HCT116 (cell line): ENCODE measurements around the gene NELL1. TPM values are rescaled to one million over a fixed set of nuclear protein-coding genes. Genes with fewer than 3 reads are reported as not detected.

Experiments used
- ATAC-seq: fragments of 200-7000 bp; cut with Tn5 transposase; 2 replicates; pipeline ENCODE4 v1.9.1; 2020; ENCODE audit warnings: mild to moderate bottlenecking, moderate library complexity
- BruUV-seq: library from RNA; stranded (reverse); fragments of 400-500 nt; replicated peaks from 2 replicates; lab custom pipeline; 2021; lab: Mats Ljungman, UMichigan
- CTCF ChIA-PET: fragments of 300-600 bp; sonication (Branson Sonifier 250); formaldehyde crosslinking; loops from one replicate; lab custom pipeline; 2021; ENCODE audit warnings: antibody characterized with exemption; lab: Charles Lee
- POLR2A ChIA-PET: fragments of 300-600, 350-600 bp; sonication (Branson Sonifier 250); formaldehyde crosslinking; loops from one replicate; lab custom pipeline; 2021; ENCODE audit warnings: antibody characterized with exemption; lab: Charles Lee
- RAD21 ChIA-PET, 2 experiments: fragments of 300-600 bp; sonication (Branson Sonifier 250); formaldehyde crosslinking; loops; one replicate each; lab custom pipeline; 2023; ENCODE audit warnings: low total read pairs in 2 of 2; ENCODE audit not compliant: uncharacterized antibody in 2 of 2, unreplicated experiment in 2 of 2, low non-redundant PET in 1 of 2; lab: Charles Lee
- DNase-seq: peaks from one replicate; pipeline ENCODE4 v3.0.0-alpha.2; 2010; ENCODE audit warnings: low read depth, low spot score
- H2AFZ ChIP-seq: fragments of 200-600 bp; shearing (Covaris generic), sonication (generic); 2 replicates; pipeline ENCODE4 v1.6.1; 2017; ENCODE audit warnings: low read depth, mixed run types, mixed read lengths, antibody characterized with exemption, low read length; ENCODE audit not compliant: poor library complexity, severe bottlenecking
- H3K27ac ChIP-seq: 2 replicates; pipeline ENCODE4 v1.5.1; 2012; ENCODE audit warnings: low read depth, low read length
- H3K27me3 ChIP-seq: fragments of 200-600 bp; sonication (generic); 2 replicates; pipeline ENCODE4 v1.6.1; 2016; ENCODE audit warnings: mixed run types, low read length, mixed read lengths; ENCODE audit not compliant: insufficient read depth
- H3K36me3 ChIP-seq, 2 experiments: fragments of 200-500 bp in 1 of 2; fragments of 200-600 bp in 1 of 2; sonication (Bioruptor generic) in 1 of 2; sonication (generic) in 1 of 2; 2 replicates each; pipeline versions ENCODE4 v1.5.1 to v1.6.1; 2014 to 2016; ENCODE audit warnings: low read length in 2 of 2, inconsistent platforms in 1 of 2, mixed read lengths in 1 of 2, mixed run types in 1 of 2; ENCODE audit not compliant: insufficient read depth in 2 of 2, control insufficient read depth in 1 of 2
- H3K4me1 ChIP-seq, 2 experiments: fragments of 200-600 bp in 1 of 2; sonication (generic) in 1 of 2; 2 replicates each; pipeline versions ENCODE4 v1.5.1 to v1.6.1; 2012 to 2017; ENCODE audit warnings: low read length in 2 of 2, inconsistent platforms in 1 of 2, mild to moderate bottlenecking in 1 of 2, mixed read lengths in 1 of 2, mixed run types in 1 of 2, moderate library complexity in 1 of 2; ENCODE audit not compliant: insufficient read depth in 2 of 2, control insufficient read depth in 1 of 2
- H3K4me2 ChIP-seq: fragments of 200-600 bp; sonication (generic); 2 replicates; pipeline ENCODE4 v1.6.1; 2017; ENCODE audit warnings: mixed run types, low read length, mixed read lengths
- H3K4me3 ChIP-seq, 2 experiments: fragments of 200-600 bp in 1 of 2; sonication (generic) in 1 of 2; replicated peaks in 1 of 2; 2 replicates each; pipeline ENCODE4 v1.5.1; 2011 to 2016; ENCODE audit warnings: low read length in 2 of 2, control low read depth in 1 of 2, low read depth in 1 of 2, mild to moderate bottlenecking in 1 of 2, mixed read lengths in 1 of 2, mixed run types in 1 of 2
- H3K79me2 ChIP-seq: fragments of 200-600 bp; sonication (generic); 2 replicates; pipeline ENCODE4 v1.6.1; 2017; ENCODE audit warnings: mild to moderate bottlenecking, mixed run types, low read length, moderate library complexity, mixed read lengths; ENCODE audit not compliant: insufficient read depth
- H3K9ac ChIP-seq: fragments of 200-600 bp; sonication (generic); 2 replicates; pipeline ENCODE4 v1.6.1; 2016; ENCODE audit warnings: low read length, mixed read lengths
- H3K9me2 ChIP-seq: fragments of 200-600 bp; sonication (generic), shearing (Covaris generic); 2 replicates; pipeline ENCODE4 v1.6.1; 2017; ENCODE audit warnings: mixed run types, mild to moderate bottlenecking, moderate library complexity; ENCODE audit not compliant: insufficient read depth
- H3K9me3 ChIP-seq, 2 experiments: fragments of 200-500 bp in 1 of 2; fragments of 200-600 bp in 1 of 2; sonication (Bioruptor generic) in 1 of 2; sonication (generic) in 1 of 2; 2 replicates each; pipeline ENCODE4 v1.6.1; 2014 to 2017; ENCODE audit warnings: low read length in 2 of 2, mixed read lengths in 2 of 2, inconsistent platforms in 1 of 2, low read depth in 1 of 2, mild to moderate bottlenecking in 1 of 2, mixed run types in 1 of 2, moderate library complexity in 1 of 2; ENCODE audit not compliant: control insufficient read depth in 1 of 2, insufficient read depth in 1 of 2
- H4K20me1 ChIP-seq: fragments of 200-600 bp; sonication (generic), shearing (Covaris generic); 2 replicates; pipeline ENCODE4 v1.6.1; 2017; ENCODE audit warnings: mixed run types, mild to moderate bottlenecking, moderate library complexity; ENCODE audit not compliant: insufficient read depth
- CBX3 ChIP-seq: IDR thresholded peaks from 2 replicates; pipeline ENCODE4 v1.6.1; 2012; ENCODE audit warnings: low read depth
- CTCF ChIP-seq, 3 experiments: fragments of 200-600 bp in 1 of 3; sonication (generic) in 1 of 3; IDR thresholded peaks in 2 of 3; conservative IDR thresholded peaks in 1 of 3; 2 replicates each; pipeline ENCODE4 v1.5.1; 2012 to 2017; ENCODE audit warnings: low read depth in 2 of 3, low read length in 2 of 3, antibody characterized with exemption in 1 of 3, borderline replicate concordance in 1 of 3, control low read depth in 1 of 3, mild to moderate bottlenecking in 1 of 3, mixed read lengths in 1 of 3, mixed run types in 1 of 3, moderate library complexity in 1 of 3; ENCODE audit not compliant: insufficient read depth in 1 of 3
- EZH2phosphoT487 ChIP-seq: fragments of 200-600 bp; IDR thresholded peaks from 2 replicates; pipeline ENCODE4 v1.6.1; 2018; ENCODE audit warnings: antibody characterized with exemption, borderline replicate concordance
- POLR2A ChIP-seq: IDR thresholded peaks from 2 replicates; pipeline ENCODE4 v1.7.0; 2011; ENCODE audit warnings: borderline replicate concordance; ENCODE audit not compliant: insufficient read depth, insufficient read length; ENCODE audit errors: extremely low read depth
- POLR2AphosphoS5 ChIP-seq: IDR thresholded peaks from 2 replicates; pipeline ENCODE4 v1.6.1; 2011; ENCODE audit warnings: mild to moderate bottlenecking, low read depth, low read length, moderate library complexity
- RAD21 ChIP-seq: IDR thresholded peaks from 2 replicates; pipeline ENCODE4 v1.6.1; 2012; ENCODE audit warnings: low read depth, mild to moderate bottlenecking
- REST ChIP-seq: IDR thresholded peaks from 2 replicates; pipeline ENCODE4 v1.6.1; 2012; ENCODE audit warnings: low read depth
- SIN3A ChIP-seq: IDR thresholded peaks from 2 replicates; pipeline ENCODE4 v1.6.1; 2012; ENCODE audit warnings: low read depth
- SP1 ChIP-seq: IDR thresholded peaks from 2 replicates; pipeline ENCODE4 v1.6.1; 2012; ENCODE audit warnings: low read depth
- SRF ChIP-seq: IDR thresholded peaks from 2 replicates; pipeline ENCODE4 v1.6.1; 2012; ENCODE audit warnings: low read depth
- ZBTB33 ChIP-seq: IDR thresholded peaks from 2 replicates; pipeline ENCODE4 v1.6.1; 2011; ENCODE audit warnings: mild to moderate bottlenecking, low read length, moderate library complexity; ENCODE audit not compliant: insufficient replicate concordance; ENCODE audit errors: extremely low read depth
- ZFX ChIP-seq: fragments of 450-650 bp; IDR thresholded peaks from 2 replicates; pipeline ENCODE4 v1.6.1; 2017
- ZNF274 ChIP-seq: fragments of 200-500 bp; sonication (Bioruptor generic); IDR thresholded peaks from 2 replicates; pipeline ENCODE4 v1.6.1; 2014; ENCODE audit warnings: mild to moderate bottlenecking, low read depth, low read length, inconsistent platforms
- intact Hi-C: fragments of 100-400 bp; cut with micrococcal nuclease; formaldehyde crosslinking; loops from 2 replicates; pipeline ENCODE4 v1.10.0; 2022
- total RNA-seq: library from RNA; stranded (reverse); gene quantifications from one replicate; pipeline ENCODE4 v1.2.1, GENCODE V29; 2021; ENCODE audit not compliant: unreplicated experiment

The NELL1 gene
- total RNA-seq, 1 experiment from 2014 or later, result not detected

- no peak overlapping the region for H3K9ac ChIP-seq
- POLR2A ChIA-PET, result no interaction called here
- no peak for DNase-seq
- H3K9me2 ChIP-seq, result no peaks in the 10 kb centered on the region
- peaks cover 4 to 8% of the 10 kb centered on the region in 2 experiments; a peak in 2 of 4 replicates for H3K9me3 ChIP-seq
- no peaks in the 10 kb centered on the region for H3K27me3 ChIP-seq
- no peak for TF ChIP-seq SIN3A
- TF ChIP-seq CBX3, result no peak
- TF ChIP-seq POLR2AphosphoS5, result no peak
- TF ChIP-seq SP1, result no peak
- TF ChIP-seq SRF, result no peak
- no peak for TF ChIP-seq ZBTB33
- no peak for TF ChIP-seq CTCF (IDR thresholded peaks at IDR 0.05 in 2 of 3, conservative IDR thresholded peaks at IDR 0.05 in 1 of 3; ENCODE audit: borderline replicate concordance in 1 of 3, insufficient read depth in 1 of 3, low read depth in 2 of 3, low read length in 2 of 3)
- TF ChIP-seq EZH2phosphoT487, result no peak
- TF ChIP-seq POLR2A, result no peak
- no peak for TF ChIP-seq REST
- TF ChIP-seq ZFX, result no peak
- TF ChIP-seq ZNF274, result no peak
- no peak for TF ChIP-seq RAD21
- TF ChIP-seq, all 23 proteins: peak for 0
- H2AFZ ChIP-seq, result no peak overlapping the region
- H3K4me1 ChIP-seq, result no peaks in the 10 kb centered on the region
- ATAC-seq, result no peak
- H4K20me1 ChIP-seq, result no peaks in the 10 kb centered on the region
- H3K79me2 ChIP-seq, result no peaks in the 10 kb centered on the region
- CTCF ChIA-PET, result no interaction called here
- no peak overlapping the region for H3K4me3 ChIP-seq
- RAD21 ChIA-PET, result no interaction called here
- H3K4me2 ChIP-seq, result no peak overlapping the region
- H3K36me3 ChIP-seq, result no peaks in the 10 kb centered on the region
- intact Hi-C loops, result no loop called here
- H3K27ac ChIP-seq, result no peak overlapping the region
- no TSS peak for BruUV-seq
Measured at GRCh38 chr11:21446939-21447590, 777.7 kb downstream of the NELL1 start.
